ENCODE results near the gene NUDT22.

The NUDT22 gene

DNA sequence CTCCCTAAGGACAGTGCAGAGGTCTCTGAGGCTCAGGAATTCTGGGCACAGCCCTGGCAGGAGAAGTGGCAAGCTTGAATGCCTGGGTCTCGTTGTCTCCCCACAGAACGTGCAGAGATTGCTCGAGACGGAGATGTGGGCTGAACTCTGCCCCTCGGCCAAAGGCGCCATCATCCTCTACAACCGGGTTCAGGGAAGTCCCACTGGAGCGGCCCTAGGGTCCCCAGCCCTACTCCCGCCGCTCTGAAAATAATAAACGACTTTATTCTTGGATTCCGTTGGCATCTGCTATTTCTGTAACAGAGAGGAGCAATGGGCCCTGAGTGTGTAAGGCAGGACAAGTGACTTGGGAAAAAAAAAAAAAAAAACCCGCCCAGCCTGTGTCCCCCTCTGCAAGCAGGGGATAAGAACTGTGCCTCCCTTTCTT lies 3.7 kb downstream of the NUDT22 start:
- DNase-seq: no peak

DNA sequence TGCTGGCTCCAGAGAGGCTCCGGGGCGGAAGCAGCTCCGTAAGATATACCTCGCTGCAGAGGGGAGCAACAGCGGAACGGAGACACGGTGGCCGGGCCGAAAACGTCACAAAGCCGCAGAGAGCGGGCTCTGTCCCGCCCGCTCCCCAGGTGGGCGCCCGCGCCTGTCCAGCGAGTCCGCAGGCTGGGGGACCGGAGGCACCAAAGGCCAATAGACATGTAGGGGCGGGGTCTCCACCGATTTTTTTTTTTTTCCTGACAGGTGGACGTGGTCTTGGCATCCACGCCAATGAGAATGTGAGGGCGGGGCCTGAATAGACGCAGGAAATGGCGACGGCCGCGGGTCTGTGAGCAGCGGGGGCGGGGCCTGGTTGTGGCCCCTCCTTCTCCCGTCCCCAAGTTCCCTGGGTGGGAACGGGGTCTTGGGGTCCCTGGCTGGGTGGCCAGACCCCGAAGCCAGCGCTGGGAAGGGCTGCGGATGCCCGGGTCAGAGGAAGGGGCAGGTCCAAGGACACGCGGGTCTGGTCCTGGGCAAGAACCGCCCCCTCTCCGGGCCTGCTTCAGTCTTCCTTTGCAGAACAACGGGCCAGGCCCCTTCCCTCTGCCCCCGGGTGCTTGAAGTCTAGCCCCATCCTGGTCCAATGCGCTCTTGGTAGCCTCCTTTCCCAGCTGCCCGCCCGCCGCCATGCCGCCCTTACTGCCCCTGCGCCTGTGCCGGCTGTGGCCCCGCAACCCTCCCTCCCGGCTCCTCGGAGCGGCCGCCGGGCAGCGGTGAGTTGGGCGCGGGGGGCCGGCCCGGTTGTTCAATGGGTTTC lies 4.3 kb downstream of the NUDT22 start, which contains the start of gene DNAJC4:
Gene DNAJC4, plus strand, starts transcription at position 378 of the 814 bp plus-strand sequence. Its CDS starts 307 bp downstream, at position 685.
- DNase-seq: peak; percentile 82

DNA sequence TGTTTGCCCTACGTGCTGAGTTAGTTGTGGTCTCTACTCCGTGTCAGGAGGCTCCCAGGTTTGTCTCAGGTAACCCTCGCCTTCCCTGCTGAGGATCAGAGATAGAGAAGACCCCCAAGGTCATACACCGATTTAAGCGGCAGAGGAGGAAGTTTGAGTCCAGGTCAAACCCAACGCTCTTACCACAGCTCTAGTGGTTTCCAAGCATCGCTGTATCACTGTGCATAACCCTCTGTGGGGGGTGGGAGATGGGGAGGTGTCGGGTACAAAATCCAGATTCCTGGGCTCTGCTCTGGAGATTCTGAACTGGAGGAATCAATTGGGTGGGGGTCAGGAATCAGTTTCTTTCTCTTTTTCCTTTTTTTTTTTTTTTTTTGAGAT lies 4.9 kb downstream of the NUDT22 start:
- DNase-seq: no peak

DNA sequence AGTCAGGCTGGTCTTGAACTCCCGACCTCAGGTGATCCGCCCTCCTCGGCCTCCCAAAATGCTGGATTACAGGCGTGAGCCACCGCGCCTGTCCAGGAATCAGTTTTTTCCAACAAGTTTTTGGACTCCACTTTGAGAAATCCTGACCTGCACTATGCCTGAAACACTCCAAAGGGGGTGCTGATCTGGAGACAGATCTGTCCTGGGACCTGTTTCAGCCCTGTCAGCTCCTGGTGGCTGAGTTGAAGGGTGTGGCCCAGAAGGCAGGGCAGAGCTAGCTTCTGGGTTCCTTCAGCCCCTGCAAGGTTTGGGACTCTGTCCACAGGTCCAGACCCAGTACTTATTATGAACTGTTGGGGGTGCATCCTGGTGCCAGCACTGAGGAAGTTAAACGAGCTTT lies 5.5 kb downstream of the NUDT22 start:
- no peak for DNase-seq

DNA sequence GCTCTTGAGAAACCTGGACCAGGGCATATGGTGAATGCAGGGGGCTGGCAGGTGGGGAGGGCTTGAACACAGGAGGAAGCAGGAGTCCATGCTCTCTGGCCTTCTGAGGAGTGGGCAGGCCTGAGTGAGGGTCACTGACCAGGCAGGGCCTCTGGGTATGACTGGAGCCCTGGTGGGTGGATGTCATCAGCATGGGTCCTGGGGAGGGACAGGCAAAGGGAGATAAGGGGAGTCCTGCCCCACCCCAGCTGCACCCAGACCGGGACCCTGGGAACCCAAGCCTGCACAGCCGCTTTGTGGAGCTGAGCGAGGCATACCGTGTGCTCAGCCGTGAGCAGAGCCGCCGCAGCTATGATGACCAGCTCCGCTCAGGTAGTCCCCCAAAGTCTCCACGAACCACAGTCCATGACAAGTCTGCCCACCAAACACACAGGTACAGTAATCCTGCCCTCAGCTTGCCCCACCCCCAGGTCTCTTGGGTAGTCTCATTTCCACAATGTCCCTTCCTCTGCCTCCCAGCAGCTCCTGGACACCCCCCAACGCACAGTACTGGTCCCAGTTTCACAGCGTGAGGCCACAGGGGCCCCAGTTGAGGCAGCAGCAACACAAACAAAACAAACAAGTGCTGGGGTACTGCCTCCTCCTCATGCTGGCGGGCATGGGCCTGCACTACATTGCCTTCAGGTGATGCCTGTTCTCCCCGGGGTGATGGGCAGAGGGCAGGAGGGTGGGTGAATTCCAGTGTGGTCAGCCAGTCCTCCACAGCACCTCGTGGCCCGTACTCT lies 6.3 kb downstream of the NUDT22 start:
- no peak for DNase-seq

DNA sequence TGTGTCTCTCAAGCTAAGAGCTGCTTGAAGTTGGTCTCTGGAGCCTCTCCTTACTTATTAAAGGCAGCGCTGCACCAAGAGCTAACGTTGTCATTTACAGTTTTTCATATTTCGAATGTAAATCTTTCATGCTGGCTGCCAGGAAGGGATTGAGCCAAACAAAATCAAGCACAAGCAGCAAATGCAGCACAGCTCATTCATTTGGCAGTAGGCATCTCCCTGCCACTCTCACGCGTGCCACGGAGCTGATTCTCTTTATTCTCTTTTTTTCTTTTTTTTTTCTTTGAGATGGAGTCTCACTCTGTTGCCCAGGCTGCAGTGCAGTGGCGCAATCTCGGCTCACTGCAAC lies 6.9 kb downstream of the NUDT22 start:
- DNase-seq: no peak

DNA sequence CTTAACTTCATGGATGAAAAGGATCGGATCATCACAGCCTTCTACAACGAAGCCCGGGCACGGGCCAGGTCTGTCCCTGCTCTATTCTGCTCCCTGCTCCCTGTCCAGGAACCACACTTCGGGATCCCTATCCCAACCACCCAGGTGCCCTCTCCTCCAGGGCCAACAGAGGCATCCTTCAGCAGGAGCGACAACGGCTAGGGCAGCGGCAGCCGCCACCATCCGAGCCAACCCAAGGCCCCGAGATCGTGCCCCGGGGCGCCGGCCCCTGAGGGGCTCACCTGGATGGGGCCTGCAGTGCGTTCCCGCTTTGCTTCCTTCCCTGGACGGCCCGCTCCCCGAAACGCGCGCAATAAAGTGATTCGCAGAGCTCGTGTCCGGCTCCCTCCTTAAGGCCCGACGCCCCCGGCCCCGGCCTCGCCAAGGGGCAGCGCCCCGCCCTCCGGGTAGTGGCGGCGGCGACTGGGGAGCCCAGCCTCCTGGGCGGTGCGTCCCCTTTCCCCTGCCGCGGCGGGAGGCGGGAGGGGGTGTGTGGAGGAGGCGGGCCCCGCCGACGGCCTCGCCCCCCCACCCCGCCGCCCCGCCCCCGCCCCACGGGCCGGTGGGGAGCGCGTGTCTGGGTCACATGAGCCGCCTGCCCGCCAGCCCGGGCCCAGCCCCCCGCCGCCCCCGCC lies 8.0 kb downstream of the NUDT22 start, which contains the start of gene VEGFB:
Gene VEGFB, plus strand, starts transcription at position 672 of the 674 bp plus-strand sequence. CDS start 250 bp downstream, outside the sequence.
- no peak for DNase-seq

DNA sequence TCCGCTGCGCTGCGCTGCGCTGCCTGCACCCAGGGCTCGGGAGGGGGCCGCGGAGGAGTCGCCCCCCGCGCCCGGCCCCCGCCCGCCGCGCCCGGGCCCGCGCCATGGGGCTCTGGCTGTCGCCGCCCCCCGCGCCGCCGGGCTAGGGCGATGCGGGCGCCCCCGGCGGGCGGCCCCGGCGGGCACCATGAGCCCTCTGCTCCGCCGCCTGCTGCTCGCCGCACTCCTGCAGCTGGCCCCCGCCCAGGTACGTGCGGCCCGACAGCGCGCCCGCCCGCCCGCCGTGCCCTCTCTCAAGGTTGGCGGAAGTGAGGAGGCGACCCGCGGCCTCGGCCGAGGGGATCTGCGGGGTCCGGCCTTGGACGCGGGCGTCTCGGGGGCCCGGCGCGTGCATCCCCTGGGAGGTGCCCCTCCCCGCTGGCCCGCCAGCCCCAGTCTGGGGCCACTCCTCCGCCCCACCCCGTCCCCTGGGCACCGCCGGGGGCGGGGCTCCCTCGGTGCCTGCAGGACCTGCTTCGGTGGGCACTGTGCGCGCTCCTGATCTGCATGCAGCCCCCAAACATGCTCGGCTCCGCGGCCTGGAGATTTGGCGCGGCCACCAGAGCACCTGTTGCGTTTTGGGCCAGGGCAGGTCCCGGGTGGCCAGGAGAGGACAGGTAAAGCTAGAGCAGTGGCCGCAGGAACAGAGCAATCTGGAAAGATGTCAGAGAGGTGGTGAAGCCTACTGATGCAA lies 8.7 kb downstream of the NUDT22 start:
- no peak for DNase-seq

DNA sequence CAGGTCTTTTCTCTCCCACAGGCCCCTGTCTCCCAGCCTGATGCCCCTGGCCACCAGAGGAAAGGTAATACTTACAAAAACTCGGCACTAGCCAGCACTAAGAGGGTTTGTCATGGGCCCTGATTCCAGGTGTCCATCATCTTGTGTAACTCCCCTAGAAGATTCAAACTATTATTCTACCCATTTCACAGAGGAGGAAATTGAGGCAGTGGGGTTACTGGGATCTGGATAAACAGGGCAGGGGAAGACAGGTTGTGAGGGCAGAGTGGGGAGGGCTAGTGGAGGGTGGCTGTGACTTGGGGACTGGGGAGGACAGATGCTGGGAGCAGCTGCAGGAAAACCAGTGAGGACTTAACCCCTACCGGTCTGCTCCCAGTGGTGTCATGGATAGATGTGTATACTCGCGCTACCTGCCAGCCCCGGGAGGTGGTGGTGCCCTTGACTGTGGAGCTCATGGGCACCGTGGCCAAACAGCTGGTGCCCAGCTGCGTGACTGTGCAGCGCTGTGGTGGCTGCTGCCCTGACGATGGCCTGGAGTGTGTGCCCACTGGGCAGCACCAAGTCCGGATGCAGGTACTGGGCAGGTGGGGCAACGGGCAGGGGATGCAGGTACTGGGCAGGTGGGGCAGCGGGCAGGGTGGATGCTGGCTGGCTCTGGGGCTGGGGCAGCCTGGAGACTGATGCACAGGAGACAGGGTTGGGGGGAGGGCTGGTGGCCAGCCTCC lies 9.5 kb downstream of the NUDT22 start:
- DNase-seq: no peak

DNA sequence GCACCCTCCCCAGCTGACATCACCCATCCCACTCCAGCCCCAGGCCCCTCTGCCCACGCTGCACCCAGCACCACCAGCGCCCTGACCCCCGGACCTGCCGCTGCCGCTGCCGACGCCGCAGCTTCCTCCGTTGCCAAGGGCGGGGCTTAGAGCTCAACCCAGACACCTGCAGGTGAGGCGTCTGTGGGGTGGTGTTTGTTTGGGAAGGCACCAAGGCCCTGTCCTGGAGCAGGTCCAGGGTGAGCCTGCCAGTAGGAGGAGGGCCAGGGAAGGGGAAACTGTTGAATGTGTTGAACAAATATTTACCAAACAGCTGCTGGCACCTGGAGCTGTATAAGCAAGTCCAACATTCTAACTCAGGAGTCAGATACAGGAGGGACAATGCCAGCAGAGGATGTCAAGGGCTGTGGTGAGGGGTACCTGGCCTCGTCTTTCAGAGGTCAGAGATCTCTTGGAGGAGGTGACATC lies 11.4 kb downstream of the NUDT22 start:
- no peak for DNase-seq

DNA sequence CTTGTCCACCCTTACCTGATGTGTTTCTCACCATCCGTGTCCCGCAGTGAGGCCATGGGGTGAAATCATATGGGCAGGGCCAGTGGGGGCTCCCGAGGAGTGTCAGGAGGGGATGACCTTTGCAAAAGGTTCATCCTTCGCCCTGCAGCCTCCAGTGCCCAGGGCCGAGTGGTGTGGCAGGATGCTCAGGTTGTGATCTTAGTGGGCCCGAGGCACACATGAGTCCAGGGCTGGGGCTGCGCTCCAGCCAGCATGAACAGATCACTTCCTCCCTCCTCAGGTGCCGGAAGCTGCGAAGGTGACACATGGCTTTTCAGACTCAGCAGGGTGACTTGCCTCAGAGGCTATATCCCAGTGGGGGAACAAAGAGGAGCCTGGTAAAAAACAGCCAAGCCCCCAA lies 12.0 kb downstream of the NUDT22 start:
- DNase-seq: no peak

DNA sequence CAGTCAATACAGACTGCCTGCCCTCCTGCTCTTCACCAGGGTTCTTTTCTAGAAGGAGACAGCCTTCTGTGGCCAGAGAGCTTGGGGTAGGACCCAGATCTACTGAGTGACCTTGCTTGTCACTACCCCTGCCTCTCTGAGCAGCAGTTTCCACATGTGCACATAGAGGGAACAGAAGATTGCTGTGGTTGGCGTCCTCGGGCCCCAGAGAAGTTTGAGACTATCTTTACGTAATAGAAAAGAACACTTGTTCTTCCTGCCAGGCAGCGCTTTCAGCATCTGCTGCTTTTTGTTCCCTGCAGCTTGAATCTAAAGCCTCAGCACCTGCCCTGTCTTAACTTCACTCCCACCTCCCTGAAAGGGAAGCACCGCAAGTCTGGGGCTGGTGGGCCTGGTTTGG lies 12.9 kb downstream of the NUDT22 start:
- DNase-seq: no peak

DNA sequence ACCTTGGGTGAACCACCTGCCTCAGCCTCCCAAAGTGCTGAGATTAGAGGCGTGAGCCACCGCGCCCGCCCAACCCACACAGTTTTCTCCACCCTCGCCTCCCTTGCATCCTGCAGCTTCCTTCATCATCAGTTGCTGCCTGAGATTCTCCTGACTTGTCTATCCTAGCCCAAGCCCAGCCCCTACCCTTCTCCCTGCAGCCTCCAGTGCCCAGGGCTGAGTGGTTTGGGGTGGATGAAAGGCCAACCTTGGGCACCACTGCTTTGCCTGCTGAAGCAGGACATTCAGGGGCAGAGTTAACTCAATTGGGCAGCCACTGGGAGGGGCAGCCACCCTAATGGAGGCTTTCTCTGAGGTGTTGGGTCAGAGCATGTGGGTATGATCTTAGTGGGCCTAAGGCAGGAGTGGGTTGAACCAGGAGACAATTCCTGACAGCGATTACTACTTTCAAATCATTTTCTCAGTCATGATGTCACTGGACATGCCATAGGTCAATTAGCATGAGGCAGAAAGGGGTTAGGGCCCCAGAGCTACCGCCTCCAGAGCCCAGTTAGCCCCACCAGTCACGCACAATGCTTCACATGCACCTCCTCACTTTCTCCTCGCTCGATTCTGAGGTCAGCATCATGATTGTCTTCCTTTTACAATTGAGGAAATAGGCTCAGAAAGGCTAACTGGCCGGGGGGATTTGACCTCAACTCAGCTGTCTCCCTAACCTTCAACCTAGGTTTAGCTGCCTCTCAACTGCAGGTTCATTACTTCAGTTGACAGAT lies 13.8 kb downstream of the NUDT22 start:
- no peak for DNase-seq

DNA sequence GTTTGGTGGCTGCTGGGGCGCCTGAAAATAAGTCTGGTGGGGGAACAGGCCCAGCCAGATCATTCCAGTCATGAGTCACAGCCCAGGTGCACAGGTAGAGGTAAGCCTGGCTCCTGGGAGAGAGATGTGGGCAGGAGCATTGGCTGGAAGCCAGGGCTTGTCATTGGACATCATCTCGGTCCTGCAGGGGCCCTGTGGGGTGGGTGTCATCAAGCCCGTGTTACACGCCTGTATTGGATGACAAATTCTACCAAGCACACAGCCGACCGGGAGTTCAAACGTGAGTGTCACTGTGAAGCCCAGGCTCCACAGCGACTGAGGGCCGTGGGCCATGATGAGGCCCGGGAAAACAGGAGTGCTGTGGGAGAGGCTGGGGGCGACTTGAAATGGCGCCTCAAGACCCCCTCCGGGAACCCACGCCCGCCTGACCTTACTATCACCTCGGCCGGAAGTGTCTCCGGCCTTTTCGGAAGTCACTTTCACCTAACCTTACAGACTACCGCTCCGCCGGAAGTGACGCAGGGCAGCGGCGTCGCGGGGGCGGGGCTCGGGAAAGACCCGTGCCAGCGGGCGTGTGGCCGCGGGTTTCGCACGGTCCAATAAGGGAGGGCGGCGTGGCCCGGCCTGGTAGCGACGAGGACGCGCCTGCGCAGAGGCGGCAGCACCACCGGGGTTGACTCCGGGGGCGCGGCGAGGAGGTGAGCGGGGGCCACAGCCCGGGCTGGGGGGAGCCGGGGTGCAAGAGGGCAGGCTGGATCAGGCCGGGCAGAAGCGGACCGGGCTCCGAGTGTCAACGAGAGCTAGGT lies 14.6 kb downstream of the NUDT22 start, which contains the start of gene FKBP2:
Gene FKBP2, plus strand, starts transcription at position 661 of the 806 bp plus-strand sequence. CDS start 1,293 bp downstream, outside the sequence.
- DNase-seq: peak; percentile 87

DNA sequence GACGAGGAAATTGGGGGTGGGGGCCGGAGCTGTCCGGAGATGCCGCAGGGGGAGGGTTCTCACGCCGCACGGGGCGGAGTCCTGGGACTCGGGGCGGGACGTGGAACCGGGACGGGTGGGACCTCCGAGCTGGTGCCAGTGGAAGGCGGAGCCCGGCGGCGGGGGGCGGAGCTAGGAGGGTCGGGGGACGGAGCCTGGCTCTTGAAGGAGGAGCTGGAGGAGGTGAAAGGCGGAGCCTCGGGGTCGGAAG lies 15.1 kb downstream of the NUDT22 start:
- no peak for DNase-seq

DNA sequence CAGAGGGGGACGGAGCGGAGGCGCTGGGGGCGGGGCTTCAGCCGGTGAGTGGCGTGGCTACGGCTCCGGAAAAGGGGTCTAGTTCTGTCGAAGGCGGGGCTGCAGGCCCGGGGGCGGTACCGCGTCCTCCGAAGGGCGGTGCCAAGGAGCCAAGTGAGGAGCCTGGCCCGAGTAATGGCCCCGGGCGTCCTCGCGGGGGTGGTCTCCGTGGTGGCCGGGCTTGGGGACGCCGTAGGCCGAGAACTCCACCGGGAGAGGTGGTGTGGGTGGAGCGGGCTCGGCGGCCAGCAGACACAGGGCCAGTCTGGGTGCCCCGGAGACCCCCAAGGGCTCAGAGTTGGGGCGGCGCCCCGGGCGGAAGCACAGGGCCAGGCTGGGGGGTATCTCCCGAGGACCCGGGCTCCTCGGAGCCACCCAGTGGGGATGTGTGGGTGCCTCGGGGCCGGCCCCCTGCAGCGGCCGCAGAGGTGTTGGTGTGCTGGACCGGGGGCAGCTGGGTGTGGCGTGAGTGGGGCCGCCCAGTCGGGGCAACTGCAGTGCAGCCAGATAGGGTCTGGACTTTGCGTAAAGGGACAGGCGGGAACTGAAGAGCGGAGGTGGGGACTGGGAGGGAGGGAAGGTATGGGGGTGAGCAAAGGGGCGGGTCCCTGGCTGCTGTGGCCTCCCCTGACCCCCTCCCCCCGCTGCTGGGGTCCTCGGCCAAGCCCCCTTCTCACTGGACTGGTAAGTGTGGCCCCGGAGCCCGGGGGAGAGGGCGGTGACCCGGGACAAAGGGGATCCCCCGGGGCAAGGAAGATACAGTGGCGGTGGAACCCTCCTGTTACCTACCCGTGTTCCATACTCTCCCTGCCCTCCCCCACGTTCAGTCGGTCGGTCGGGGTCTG lies 15.7 kb downstream of the NUDT22 start:
- DNase-seq: peak; percentile 96

DNA sequence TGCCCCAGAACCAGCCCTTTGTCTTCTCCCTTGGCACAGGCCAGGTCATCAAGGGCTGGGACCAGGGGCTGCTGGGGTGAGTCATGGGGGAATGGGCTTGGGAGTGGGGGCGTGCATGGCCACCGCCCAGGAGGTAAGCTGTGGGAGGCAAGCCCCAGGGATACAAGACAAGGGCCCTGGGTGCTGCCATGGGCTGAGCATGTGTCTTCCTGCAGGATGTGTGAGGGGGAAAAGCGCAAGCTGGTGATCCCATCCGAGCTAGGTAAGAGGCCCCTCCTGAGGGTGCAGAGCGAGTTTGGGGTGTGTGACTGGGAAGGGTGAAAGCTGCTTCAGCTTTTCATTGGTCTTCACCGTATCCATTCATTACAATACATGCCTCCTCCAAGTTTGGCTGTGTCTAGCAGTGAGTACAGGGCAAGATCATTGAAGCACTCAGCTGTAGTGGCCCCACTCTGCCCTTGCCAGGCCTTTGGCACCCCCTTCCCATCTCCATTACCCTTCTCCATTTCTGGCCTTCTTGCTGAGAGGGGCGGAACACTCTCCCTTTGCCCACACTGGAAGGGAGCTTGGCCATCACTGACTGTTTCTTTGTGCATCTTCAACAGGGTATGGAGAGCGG lies 17.3 kb downstream of the NUDT22 start:
- no peak for DNase-seq

DNA sequence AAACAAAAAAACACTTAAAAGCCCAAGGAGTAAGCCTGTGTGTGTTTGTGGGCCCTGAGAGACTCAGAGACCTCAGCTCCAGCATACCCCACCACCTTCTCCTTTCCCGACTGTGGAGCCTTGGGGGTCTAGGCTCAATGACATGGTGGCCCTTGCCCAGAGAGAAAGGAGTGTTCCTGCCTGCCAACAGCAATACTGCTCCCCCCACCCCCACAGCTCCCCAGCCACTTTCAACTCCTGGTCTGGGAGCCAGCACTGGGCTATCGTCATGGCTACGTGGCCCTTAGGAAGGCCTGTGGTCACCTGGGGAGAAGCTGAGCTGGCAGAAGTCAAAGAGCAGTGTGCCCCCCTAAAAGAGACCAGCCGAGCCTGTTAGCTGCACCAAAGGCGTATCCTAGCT lies 18.0 kb downstream of the NUDT22 start:
- no peak for DNase-seq

DNA sequence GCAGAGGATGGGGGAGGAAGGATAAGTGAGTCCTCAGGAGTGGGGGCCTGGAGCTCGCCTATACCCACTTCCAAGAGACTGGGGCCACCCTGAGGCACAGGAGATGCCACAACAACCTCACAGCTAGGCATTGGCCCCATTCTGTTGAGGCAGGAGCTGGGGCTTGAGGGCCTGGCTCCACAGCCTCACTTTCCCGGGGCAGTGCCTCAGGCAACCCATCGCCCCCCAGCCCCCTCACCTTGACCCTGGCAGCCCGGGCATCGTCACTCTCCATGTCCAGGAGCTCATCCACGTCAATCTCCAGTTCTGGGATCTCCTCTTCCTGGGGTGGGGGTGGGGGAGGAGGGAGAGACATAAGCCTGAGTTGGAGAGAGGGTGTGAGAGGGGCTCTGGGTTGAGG lies 18.9 kb downstream of the NUDT22 start:
- DNase-seq: no peak

Data from kidney glomerular epithelial cell (primary cell).